ENCODE data around the gene ACTL6A.

The ACTL6A gene

DNA sequence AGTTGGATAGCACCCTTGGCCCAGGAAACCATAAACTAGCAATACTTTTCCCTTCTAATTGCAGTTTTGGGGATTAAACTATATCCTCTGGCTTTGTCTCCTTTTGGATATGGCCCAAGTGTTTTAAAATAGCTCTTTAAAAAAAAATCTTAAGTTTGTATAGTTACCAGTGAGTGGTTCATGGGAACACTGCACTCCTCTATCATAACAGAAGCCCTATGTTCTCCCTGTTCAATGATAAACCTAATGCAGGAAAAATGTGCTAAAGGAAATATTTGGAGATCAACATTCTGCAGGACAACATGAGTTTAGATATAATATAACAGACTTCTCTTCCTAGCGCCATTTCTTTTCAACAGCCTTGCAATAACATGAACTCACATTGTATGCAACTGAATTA, 28.6 kb downstream of the ACTL6A start:
- FAIRE-seq, result no peak

DNA sequence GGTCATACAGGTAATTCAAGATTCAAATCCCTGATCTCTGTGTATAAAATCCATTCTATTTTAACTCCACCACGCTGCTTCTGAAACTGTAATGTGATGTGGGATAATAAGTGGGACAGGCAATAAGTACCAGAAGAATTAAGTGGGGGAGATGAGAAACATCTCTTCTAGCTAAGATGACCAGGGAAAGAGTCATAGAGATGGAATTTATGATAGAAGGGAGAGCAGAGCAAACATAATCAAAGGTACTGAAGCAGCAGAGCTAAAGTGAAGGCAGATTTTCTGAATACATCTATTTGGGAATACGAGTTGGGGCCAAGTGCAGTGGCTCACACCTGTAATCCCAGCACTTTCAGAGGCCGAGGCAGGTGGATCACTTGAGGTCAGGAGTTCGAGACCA, 36.8 kb downstream of the ACTL6A start:
- no peak for FAIRE-seq

DNA sequence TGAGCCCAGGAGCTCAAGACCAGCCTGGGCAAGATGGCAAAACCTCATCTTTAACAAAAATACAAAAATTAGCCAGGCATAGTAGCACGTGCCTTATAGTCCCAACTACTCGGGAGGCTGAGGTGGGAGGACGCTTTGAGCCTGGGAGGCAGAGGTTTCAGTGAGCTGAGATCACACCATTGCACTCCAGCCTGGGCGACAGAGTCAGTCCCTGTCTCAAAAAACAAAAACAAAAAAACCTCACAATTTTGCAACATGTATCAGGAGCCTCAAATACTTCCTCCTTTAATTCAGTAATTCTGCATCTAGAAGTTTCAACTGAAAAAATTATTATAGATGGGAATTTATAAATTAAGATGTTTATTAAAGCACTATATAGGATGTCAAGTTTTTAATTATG, 40.6 kb downstream of the ACTL6A start:
- no peak for FAIRE-seq

DNA sequence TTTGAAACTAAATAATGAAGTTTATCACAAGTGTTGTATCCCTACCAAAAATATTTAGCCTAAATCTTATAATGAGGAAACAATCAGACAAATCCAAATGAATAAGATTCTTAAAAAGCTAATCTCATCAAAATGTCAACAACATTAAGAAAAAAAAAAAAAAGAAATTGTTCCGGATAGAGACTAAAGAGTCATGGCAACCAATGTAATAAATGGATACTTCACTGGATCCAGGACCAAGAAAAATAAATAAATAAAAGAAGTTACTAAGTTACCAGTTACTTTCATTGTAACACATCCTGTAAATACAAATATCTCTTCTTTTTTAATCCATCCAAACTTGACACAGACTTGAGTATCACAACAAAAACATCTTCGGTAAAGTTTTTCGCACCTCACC, 41.1 kb downstream of the ACTL6A start:
- FAIRE-seq, result peak; percentile 11

DNA sequence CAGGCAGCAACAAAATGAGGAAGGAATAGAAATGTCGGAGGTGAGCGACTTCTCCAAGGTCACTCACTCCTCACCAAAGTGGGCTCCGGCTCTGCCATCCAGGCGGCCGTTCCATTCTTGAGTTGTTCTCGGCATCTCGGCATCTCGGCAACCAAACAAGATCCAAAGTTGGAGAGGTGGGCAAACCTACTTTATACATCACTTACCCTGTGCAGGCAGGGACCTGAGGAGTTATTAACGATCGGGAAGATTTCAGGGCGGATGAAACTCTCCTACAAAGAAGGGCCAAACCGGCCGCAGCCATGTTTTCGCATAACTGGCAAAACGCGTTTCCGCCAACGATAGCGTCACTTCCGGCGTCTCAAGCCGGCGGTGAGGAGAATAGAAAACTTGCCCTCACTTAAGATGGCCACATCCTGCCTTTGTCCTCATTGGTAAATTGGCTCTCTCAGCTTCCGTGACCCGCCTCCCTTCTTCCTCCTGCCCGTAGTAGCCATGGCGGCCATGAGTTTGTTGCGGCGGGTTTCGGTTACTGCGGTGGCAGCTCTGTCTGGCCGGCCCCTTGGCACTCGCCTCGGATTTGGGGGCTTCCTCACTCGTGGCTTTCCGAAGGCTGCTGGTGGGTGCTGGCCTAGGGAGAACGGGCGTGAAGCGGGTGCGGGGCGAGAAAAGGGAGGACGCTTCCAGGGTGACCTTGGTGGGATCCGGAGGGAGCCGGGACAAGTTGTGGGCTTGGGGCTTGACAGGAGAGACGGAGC, 41.8 kb downstream of the ACTL6A start, which contains the start of the genes MRPL47 and NDUFB5:
TSS of gene MRPL47 (minus strand) at position 318 of the 758 bp plus-strand sequence. CDS start at position 304, 14 bp downstream.
TSS of gene NDUFB5 (plus strand) at position 474 of the 758 bp plus-strand sequence. CDS start at position 496, 22 bp downstream.
- peak; percentile 95 for FAIRE-seq

DNA sequence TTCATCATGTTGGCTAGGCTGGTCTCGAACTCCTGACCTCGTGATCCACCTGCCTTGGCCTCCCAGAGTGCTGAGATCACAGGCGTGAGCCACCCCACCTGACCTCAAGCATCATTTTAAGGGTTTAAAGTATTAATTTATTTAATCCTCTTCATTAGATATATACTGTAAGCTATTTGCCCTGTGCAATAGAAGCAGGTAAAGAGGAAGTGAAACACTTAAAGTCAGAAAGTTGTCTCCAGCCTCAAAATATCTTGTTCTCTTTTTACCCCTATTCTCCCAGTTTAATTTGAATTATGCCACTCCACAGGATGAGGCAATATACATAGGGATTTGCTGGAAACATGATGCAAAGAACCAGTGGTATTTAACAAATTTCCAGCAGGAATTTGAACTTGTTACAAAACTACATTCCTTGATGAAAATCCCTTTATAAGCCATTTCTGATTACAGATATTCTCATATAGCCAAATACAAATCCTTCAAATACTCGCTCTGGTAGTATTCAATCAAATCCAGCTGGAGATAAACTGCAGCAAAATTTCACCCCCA, 43.9 kb downstream of the ACTL6A start:
- FAIRE-seq, result no peak

DNA sequence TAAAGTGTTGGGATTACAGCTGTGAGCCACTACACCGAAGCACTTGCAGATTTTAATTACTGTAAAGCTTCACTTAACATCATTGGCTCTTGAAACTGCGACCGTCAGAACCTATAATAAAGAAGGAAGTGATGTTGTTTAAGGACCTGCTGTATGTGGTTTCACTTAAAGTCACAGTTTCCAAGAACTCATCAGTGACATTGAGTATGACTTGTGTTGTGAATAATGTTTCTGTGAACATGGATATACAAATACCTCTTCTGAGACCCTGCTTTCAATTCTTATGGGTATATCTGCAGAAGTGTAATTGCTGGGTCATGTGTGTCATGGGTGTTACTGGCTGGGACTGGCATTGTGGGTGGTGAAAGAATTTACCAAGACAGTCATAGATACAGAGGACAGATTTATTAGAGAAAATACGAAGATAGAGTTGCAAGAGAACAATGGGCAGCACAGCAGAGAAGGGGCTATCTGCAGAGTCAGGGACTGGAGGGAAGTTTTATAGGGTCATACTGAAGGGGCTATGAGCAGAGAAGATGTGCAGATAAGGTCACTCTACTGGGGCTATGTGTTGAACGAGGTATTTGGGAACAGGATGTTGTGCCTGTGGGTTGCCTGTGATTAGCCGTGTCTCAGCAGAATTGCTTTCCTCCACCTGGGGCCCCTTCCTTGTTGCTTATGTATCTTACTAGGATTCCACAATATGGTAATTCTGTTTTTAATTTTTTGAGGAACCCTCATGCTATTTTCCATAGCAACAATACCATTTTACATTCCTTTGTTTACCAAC, 46.4 kb downstream of the ACTL6A start:
- no peak for FAIRE-seq

DNA sequence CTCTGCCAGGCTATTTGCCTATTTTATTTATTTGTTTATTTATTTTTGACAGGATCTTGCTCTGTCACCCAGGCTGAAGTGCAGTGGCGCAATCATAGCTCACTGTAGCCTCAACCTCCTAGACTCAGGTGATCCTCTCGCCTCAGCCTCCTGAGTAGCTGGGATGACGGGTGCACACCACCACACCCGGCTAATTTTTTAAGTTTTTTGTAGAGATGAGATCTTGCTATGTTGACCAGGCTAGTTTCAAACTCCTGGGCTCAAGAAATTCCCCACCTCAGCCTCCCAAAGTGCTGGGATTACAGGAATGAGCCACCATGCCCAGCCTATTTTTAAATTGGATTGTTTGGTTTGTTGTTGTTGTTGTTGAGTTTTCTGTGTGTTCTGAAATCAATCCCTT, 47.3 kb downstream of the ACTL6A start:
- no peak for FAIRE-seq

DNA sequence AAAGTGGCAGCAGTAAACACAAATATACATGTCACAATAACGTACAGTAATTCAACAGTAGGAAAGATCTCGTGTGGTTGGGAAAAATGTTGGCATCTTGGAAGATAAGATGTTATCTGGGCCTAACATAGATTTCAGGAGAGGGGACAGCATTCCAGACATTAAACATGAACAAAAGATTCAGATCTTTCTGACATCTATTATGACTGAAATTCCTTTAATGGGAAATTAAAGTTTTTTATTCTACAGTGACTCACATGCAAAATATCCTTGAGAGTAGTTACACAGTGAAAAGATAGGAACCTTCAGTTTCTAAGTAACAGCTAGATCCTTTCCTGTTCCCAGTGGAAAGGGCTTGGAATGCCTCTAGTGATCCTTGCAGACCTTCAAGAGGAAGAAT, 51.1 kb downstream of the ACTL6A start:
- no peak for FAIRE-seq

DNA sequence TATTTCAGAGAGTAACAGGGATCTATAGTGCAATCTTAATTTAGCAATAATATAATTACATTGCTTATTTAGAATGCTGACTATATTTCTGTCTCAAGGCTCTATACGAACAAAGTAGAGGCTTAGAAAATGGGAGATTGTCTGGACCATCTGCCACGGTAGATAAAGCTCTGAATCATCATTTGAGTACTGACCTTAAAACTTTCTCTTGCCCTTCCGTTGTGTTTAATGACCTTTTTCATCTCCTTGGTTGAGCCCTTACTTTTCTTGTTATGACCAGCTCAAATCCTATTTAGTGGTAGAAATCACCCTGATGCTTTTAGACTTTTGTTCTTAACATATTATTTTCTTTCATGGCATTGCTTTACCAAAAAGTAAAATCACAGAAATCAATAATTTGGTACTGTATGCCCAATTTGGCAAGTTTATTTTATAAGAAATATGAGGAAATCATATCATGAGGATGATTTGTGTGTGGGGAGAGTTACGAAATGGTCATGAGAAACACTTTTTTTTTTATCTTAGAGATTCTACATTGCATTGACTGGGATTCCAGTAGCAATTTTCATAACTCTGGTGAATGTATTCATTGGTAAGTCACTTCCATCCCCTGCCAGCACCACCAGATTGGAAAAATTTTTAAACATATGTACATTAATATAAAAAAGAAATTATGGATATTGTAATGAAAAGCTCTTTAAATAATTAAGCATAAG, 52.9 kb downstream of the ACTL6A start:
- no peak for FAIRE-seq

DNA sequence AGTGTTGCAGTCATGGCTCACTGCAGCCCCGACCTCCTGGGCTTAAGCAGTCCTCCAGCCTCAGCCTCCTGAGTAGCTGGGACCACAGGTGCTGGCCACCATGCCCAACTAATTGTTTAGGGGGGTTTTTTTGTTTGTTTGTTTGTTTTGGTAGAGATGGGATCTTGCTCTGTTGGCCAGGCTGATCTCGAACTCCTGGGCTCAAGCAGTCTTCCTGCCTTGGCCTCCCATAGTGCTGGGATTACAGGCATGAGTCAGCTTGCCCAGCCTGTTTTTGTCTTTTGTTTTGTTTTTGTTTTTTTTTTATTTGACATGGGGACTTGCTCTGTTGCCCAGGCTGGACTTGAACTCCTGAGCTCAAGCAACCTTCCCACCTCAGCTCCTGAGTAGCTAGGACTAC, 59.3 kb downstream of the ACTL6A start:
- no peak for FAIRE-seq

DNA sequence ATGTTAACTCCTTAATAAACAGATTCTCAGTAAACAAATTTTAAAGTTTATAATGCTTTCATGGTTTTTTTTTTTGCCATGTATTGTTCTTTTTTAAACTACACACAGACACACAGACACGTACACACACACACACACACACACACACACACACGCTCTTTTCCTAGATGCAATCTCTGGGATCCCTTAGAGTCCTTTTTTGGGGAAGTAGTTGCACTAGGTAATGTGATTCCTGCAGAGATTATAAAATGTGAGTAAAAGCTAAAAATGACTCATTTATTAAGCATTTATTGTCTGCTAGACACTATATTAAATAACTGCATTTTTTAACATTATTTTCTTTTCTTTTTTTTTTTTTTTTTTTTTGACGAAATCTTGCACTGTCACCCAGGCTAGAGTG, 61.7 kb downstream of the ACTL6A start:
- FAIRE-seq, result no peak

DNA sequence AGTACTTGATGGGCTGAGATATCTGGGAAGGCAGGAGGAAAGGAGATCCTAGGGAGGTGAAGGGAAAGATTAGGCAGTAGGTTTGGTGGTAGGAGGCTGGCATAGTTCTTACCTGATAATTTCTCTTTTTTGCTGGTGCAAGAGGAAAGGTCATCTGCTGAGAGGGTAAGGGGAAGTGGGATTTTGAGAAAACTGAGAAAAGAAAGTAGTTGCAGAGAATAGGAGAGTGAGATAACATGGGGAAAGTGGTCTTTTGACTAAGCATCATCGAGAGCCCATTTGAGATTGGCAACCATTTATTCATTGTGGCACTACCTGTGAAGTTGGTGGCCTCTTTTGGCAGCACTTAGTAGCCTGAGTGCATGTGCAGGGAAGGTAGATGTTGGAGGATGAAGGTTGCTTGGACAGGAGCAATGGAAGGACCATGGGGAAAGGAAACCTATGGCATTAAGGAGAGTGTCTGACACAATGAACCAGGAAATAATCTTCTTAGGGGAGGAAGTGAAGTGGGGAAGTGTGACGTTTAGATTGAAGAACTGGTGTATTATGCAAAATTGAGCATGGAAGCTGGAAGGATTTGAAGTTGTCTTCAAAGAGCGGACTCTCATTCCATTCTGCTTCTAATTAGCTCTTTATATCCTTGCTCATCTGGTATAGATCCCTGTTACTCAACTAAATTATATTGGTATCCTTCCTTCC, 68.2 kb downstream of the ACTL6A start:
- no peak for FAIRE-seq
